HG03520 (cell line): ENCODE results near the gene ARMC9.
"Not testable (repeated sequence)": the region's sequence is repeated elsewhere in the genome, so short reads cannot be mapped to it uniquely, and the experiment has no call there.

ENCODE experiments used
- ATAC-seq: cut with Tn5 transposase; IDR thresholded peaks from one replicate; pipeline ENCODE4 v1.9.1; 2021; ENCODE audit warnings: mild to moderate bottlenecking, moderate library complexity; ENCODE audit not compliant: unreplicated experiment

ARMC9 gene

GRCh38 chr2:231278868-231279267, 80.4 kb downstream of the ARMC9 start:
- no peak for ATAC-seq

GRCh38 chr2:231280846-231281245, 82.4 kb downstream of the ARMC9 start:
- ATAC-seq: no peak

- ATAC-seq: no peak
Observed at GRCh38 chr2:231284296-231284695, 85.9 kb downstream of the ARMC9 start.

GRCh38 chr2:231286964-231287363, 88.5 kb downstream of the ARMC9 start:
- ATAC-seq: no peak

GRCh38 chr2:231287696-231288095, 89.3 kb downstream of the ARMC9 start:
- ATAC-seq: no peak

- no peak for ATAC-seq
Observed at GRCh38 chr2:231288590-231288989, 90.2 kb downstream of the ARMC9 start.

GRCh38 chr2:231290321-231291015, 92.0 kb downstream of the ARMC9 start:
- ATAC-seq: no peak

- ATAC-seq: no peak
Observed at GRCh38 chr2:231292472-231293134, 94.2 kb downstream of the ARMC9 start.

GRCh38 chr2:231293163-231293562, 94.7 kb downstream of the ARMC9 start:
- ATAC-seq: no peak

- no peak for ATAC-seq
Observed at GRCh38 chr2:231294116-231294515, 95.7 kb downstream of the ARMC9 start.

- no peak for ATAC-seq
Observed at GRCh38 chr2:231294571-231295362, 96.3 kb downstream of the ARMC9 start.

GRCh38 chr2:231295363-231295655, 96.9 kb downstream of the ARMC9 start:
- ATAC-seq: no peak

- no peak for ATAC-seq
Observed at GRCh38 chr2:231296401-231296974, 98.1 kb downstream of the ARMC9 start.

- ATAC-seq: no peak
Observed at GRCh38 chr2:231297108-231297908, 98.9 kb downstream of the ARMC9 start.

GRCh38 chr2:231298091-231298490, 99.7 kb downstream of the ARMC9 start:
- no peak for ATAC-seq

- ATAC-seq: no peak
Observed at GRCh38 chr2:231299267-231299666, 100.8 kb downstream of the ARMC9 start.

GRCh38 chr2:231300020-231300721, 101.7 kb downstream of the ARMC9 start:
- no peak for ATAC-seq

GRCh38 chr2:231300722-231301076, 102.3 kb downstream of the ARMC9 start:
- ATAC-seq: no peak

- not testable (repeated sequence) for ATAC-seq
Observed at GRCh38 chr2:231304259-231304658, 105.8 kb downstream of the ARMC9 start.

GRCh38 chr2:231305221-231305620, 106.8 kb downstream of the ARMC9 start:
- no peak for ATAC-seq
